HEK293 (cell line): Measurements from ENCODE around the gene IL13RA2.

Source experiments
- CTCF ChIA-PET: fragments of 350-600 bp; formaldehyde crosslinking; extraction: SDS; loops from one replicate; lab custom pipeline; 2021; ENCODE audit warnings: antibody characterized with exemption; lab: Yijun Ruan, JAX
- POLR2A ChIA-PET: fragments of 300-600 bp; formaldehyde crosslinking; extraction: SDS; loops from one replicate; lab custom pipeline; 2020; ENCODE audit warnings: antibody characterized with exemption, inconsistent platforms; lab: Yijun Ruan, JAX
- H3K27ac ChIP-seq: fragments of 200-500 bp; sonication (Bioruptor generic); 2 replicates; pipeline ENCODE4 v1.5.1; 2014; ENCODE audit warnings: low read depth, low read length, control low read depth, inconsistent platforms; ENCODE audit errors: extremely low read depth
- H3K36me3 ChIP-seq, 2 experiments: fragments of 200-500 bp in 1 of 2; sonication (Bioruptor generic) in 1 of 2; 1 replicate in 1 of 2; 2 replicates in 1 of 2; pipeline ENCODE4 v1.5.1; 2014 to 2017; ENCODE audit warnings: inconsistent platforms in 2 of 2, low read length in 2 of 2; ENCODE audit not compliant: control insufficient read depth in 2 of 2, insufficient read depth in 1 of 2
- H3K4me1 ChIP-seq: fragments of 200-500 bp; sonication (Bioruptor generic); 2 replicates; pipeline ENCODE4 v1.5.1; 2014; ENCODE audit warnings: mild to moderate bottlenecking, low read length, inconsistent platforms; ENCODE audit not compliant: control insufficient read depth, insufficient read depth
- H3K4me3 ChIP-seq: 2 replicates; pipeline ENCODE4 v1.5.1; 2011; ENCODE audit warnings: low read depth, mild to moderate bottlenecking, control low read depth, low read length, moderate library complexity
- H3K9me3 ChIP-seq: fragments of 200-500 bp; sonication (Bioruptor generic); 2 replicates; pipeline ENCODE4 v1.5.1; 2014; ENCODE audit warnings: low read depth, low read length, inconsistent platforms; ENCODE audit not compliant: control insufficient read depth, insufficient read depth
- EGR2 ChIP-seq: fragments of 450-650 bp; formaldehyde crosslinking; IDR thresholded peaks from 2 replicates; pipeline ENCODE4 v1.5.1; 2016; ENCODE audit warnings: low read depth, missing biosample characterization, missing genetic modification characterization
- HOXD13 ChIP-seq: sonication (generic); formaldehyde crosslinking; IDR thresholded peaks from 2 replicates; pipeline ENCODE4 v1.8.0; 2022; ENCODE audit warnings: missing genetic modification reagents, borderline replicate concordance
- MEIS1 ChIP-seq: sonication (generic); formaldehyde crosslinking; IDR thresholded peaks from 2 replicates; pipeline ENCODE4 v1.8.1; 2022; ENCODE audit warnings: missing genetic modification reagents, mild to moderate bottlenecking, borderline replicate concordance
- WT1 ChIP-seq: fragments of 450-650 bp; formaldehyde crosslinking; IDR thresholded peaks from 2 replicates; pipeline ENCODE4 v1.5.1; 2016; ENCODE audit warnings: missing biosample characterization, missing genetic modification characterization
- ZBTB48 ChIP-seq: fragments of 450-650 bp; formaldehyde crosslinking; IDR thresholded peaks from 2 replicates; pipeline ENCODE4 v1.5.1; 2016; ENCODE audit warnings: missing biosample characterization, missing genetic modification characterization
- ZEB2 ChIP-seq: fragments of 450-650 bp; formaldehyde crosslinking; IDR thresholded peaks from 2 replicates; pipeline ENCODE4 v1.5.1; 2016; ENCODE audit warnings: missing biosample characterization, missing genetic modification characterization
- ZNF112 ChIP-seq: fragments of 450-650 bp; formaldehyde crosslinking; IDR thresholded peaks from 2 replicates; pipeline ENCODE4 v1.5.0; 2017; ENCODE audit warnings: missing biosample characterization, missing genetic modification characterization
- ZNF239 ChIP-seq: fragments of 450-650 bp; formaldehyde crosslinking; IDR thresholded peaks from 2 replicates; pipeline ENCODE4 v1.5.1; 2016; ENCODE audit warnings: missing biosample characterization, missing genetic modification characterization
- ZNF274 ChIP-seq, 2 experiments: fragments of 200-500 bp in 1 of 2; fragments of 450-650 bp in 1 of 2; sonication (Bioruptor generic) in 1 of 2; formaldehyde crosslinking in 1 of 2; IDR thresholded peaks; 2 replicates each; pipeline versions ENCODE4 v1.5.1 to v1.6.1; 2014 to 2016; ENCODE audit warnings: borderline replicate concordance in 1 of 2, inconsistent platforms in 1 of 2, low read length in 1 of 2, missing biosample characterization in 1 of 2, missing genetic modification characterization in 1 of 2
- ZNF426 ChIP-seq: fragments of 450-650 bp; formaldehyde crosslinking; IDR thresholded peaks from 2 replicates; pipeline ENCODE4 v1.5.1; 2017; ENCODE audit warnings: missing biosample characterization, missing genetic modification characterization, mild to moderate bottlenecking, inconsistent platforms, moderate library complexity
- ZNF555 ChIP-seq: fragments of 450-650 bp; formaldehyde crosslinking; conservative IDR thresholded peaks from 2 replicates; pipeline ENCODE4 v1.5.1; 2017; ENCODE audit warnings: missing biosample characterization, mild to moderate bottlenecking, missing genetic modification characterization, inconsistent platforms
- ZNF561 ChIP-seq: fragments of 450-650 bp; IDR thresholded peaks from 2 replicates; pipeline ENCODE4 v1.5.1; 2018; ENCODE audit warnings: missing biosample characterization, missing genetic modification characterization, borderline replicate concordance
- ZNF629 ChIP-seq: fragments of 450-650 bp; formaldehyde crosslinking; IDR thresholded peaks from 2 replicates; pipeline ENCODE4 v1.5.1; 2017; ENCODE audit warnings: missing biosample characterization, missing genetic modification characterization
- ZNF654 ChIP-seq: fragments of 450-650 bp; formaldehyde crosslinking; IDR thresholded peaks from 2 replicates; pipeline ENCODE4 v1.5.1; 2016; ENCODE audit warnings: low read depth, missing biosample characterization, missing genetic modification characterization
- ZSCAN30 ChIP-seq: fragments of 450-650 bp; IDR thresholded peaks from 2 replicates; pipeline ENCODE4 v1.5.1; 2018; ENCODE audit warnings: missing biosample characterization, mild to moderate bottlenecking, missing genetic modification characterization, moderate library complexity
- TF ChIP-seq, protein P1 (sequence below): fragments of 450-650 bp; formaldehyde crosslinking; IDR thresholded peaks from 2 replicates; pipeline ENCODE4 v1.5.1; 2017; ENCODE audit warnings: missing biosample characterization, missing genetic modification characterization
- TF ChIP-seq, protein P2 (sequence below): fragments of 450-650 bp; formaldehyde crosslinking; IDR thresholded peaks from 2 replicates; pipeline ENCODE4 v1.5.0; 2017; ENCODE audit warnings: missing biosample characterization, missing genetic modification characterization, borderline replicate concordance

IL13RA2 gene

GRCh38 chrX:114962209-114962608 lies 55.2 kb downstream of the IL13RA2 start:
- TF ChIP-seq ZEB2 (tag by site-specific recombination): no peak
- TF ChIP-seq, protein P1, sequence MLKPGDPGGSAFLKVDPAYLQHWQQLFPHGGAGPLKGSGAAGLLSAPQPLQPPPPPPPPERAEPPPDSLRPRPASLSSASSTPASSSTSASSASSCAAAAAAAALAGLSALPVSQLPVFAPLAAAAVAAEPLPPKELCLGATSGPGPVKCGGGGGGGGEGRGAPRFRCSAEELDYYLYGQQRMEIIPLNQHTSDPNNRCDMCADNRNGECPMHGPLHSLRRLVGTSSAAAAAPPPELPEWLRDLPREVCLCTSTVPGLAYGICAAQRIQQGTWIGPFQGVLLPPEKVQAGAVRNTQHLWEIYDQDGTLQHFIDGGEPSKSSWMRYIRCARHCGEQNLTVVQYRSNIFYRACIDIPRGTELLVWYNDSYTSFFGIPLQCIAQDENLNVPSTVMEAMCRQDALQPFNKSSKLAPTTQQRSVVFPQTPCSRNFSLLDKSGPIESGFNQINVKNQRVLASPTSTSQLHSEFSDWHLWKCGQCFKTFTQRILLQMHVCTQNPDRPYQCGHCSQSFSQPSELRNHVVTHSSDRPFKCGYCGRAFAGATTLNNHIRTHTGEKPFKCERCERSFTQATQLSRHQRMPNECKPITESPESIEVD: no peak
- TF ChIP-seq MEIS1 (CRISPR knock-in tag): no peak
- TF ChIP-seq, protein P2, sequence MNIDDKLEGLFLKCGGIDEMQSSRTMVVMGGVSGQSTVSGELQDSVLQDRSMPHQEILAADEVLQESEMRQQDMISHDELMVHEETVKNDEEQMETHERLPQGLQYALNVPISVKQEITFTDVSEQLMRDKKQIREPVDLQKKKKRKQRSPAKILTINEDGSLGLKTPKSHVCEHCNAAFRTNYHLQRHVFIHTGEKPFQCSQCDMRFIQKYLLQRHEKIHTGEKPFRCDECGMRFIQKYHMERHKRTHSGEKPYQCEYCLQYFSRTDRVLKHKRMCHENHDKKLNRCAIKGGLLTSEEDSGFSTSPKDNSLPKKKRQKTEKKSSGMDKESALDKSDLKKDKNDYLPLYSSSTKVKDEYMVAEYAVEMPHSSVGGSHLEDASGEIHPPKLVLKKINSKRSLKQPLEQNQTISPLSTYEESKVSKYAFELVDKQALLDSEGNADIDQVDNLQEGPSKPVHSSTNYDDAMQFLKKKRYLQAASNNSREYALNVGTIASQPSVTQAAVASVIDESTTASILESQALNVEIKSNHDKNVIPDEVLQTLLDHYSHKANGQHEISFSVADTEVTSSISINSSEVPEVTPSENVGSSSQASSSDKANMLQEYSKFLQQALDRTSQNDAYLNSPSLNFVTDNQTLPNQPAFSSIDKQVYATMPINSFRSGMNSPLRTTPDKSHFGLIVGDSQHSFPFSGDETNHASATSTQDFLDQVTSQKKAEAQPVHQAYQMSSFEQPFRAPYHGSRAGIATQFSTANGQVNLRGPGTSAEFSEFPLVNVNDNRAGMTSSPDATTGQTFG (tag by site-specific recombination): no peak
- no peak for TF ChIP-seq ZNF629 (tag by site-specific recombination)
- no peak for TF ChIP-seq ZBTB48 (tag by site-specific recombination)
- no peak for TF ChIP-seq ZNF654 (tag by site-specific recombination)
- TF ChIP-seq ZNF561 (tag by site-specific recombination): no peak
- no peak for TF ChIP-seq ZNF426 (tag by site-specific recombination)
- TF ChIP-seq EGR2: no peak
- TF ChIP-seq WT1 (tag by site-specific recombination): no peak
- TF ChIP-seq ZNF555 (tag by site-specific recombination): no peak
- no peak for TF ChIP-seq ZNF274 (IDR thresholded peaks at IDR 0.05; ENCODE audit: low read length)
- TF ChIP-seq ZNF274 (tag by site-specific recombination; IDR thresholded peaks at IDR 0.05; ENCODE audit: borderline replicate concordance): no peak
- Histone ChIP-seq H3K9me3 (no peaks in the 10 kb centered on the region), H3K4me1 (no peaks in the 10 kb centered on the region), H3K27ac (no peak overlapping the region), H3K36me3 (no peaks in the 10 kb centered on the region), H3K4me3 (no peak overlapping the region)
- ChIA-PET CTCF (interaction anchor here (1.0 kb wide), 1 partner anchor 11 kb away, joined by 3 read pairs; no protein-coding TSS in a partner anchor), POLR2A (no interaction called here)

GRCh38 chrX:114959729-114960128 lies 57.7 kb downstream of the IL13RA2 start:
- Histone ChIP-seq H3K36me3 (no peaks in the 10 kb centered on the region), H3K4me3 (no peak overlapping the region), H3K4me1 (no peaks in the 10 kb centered on the region), H3K9me3 (no peaks in the 10 kb centered on the region), H3K27ac (no peak overlapping the region)
- TF ChIP-seq ZNF112 (no peak), ZSCAN30 (tag by site-specific recombination) (no peak), ZNF654 (tag by site-specific recombination) (peak; percentile 59), HOXD13 (CRISPR knock-in tag) (no peak), ZNF239 (tag by site-specific recombination) (no peak)
- ChIA-PET POLR2A (interaction anchor here (1.0 kb wide), 1 partner anchor 333 kb away, joined by 4 read pairs; no protein-coding TSS in a partner anchor), CTCF (interaction anchor here (0.6 to 2.2 kb wide), 9 partner anchors 9 to 1032 kb away, joined by 3 to 28 read pairs (median 4); no protein-coding TSS in a partner anchor)
